ENCODE measurements around the gene CHST6.
"Not testable (repeated sequence)": the region's sequence is repeated elsewhere in the genome, so short reads cannot be mapped to it uniquely, and the experiment has no call there.

The CHST6 gene

GRCh38 chr16:75495076-75495674 is at the start of gene CHST6:
Gene CHST6 (minus strand): TSS chr16:75495441. CDS start chr16:75479828, 15,613 bp downstream.
- no peak for DNase-seq

GRCh38 chr16:75542462-75542861 is 47.2 kb upstream of the CHST6 start:
- DNase-seq, result not testable (repeated sequence)

GRCh38 chr16:75541236-75541635 is 46.0 kb upstream of the CHST6 start:
- DNase-seq, result no peak

- DNase-seq, result not testable (repeated sequence)
Measured at GRCh38 chr16:75538882-75539565, 43.8 kb upstream of the CHST6 start.

GRCh38 chr16:75537776-75538175 is 42.5 kb upstream of the CHST6 start:
- no peak for DNase-seq

GRCh38 chr16:75535901-75536300 is 40.7 kb upstream of the CHST6 start, which contains the start of gene CHST5:
Gene CHST5 (minus strand): TSS chr16:75536108. CDS start chr16:75530384, 5,724 bp downstream.
- DNase-seq, result no peak

- DNase-seq, result no peak
Measured at GRCh38 chr16:75535211-75535843, 40.1 kb upstream of the CHST6 start.

- DNase-seq, result no peak
Measured at GRCh38 chr16:75534560-75535205, 39.4 kb upstream of the CHST6 start.

GRCh38 chr16:75532791-75533190 is 37.5 kb upstream of the CHST6 start:
- DNase-seq, result no peak

- no peak for DNase-seq
Measured at GRCh38 chr16:75532142-75532765, 37.0 kb upstream of the CHST6 start.

- no peak for DNase-seq
Measured at GRCh38 chr16:75529959-75530358, 34.7 kb upstream of the CHST6 start.

GRCh38 chr16:75529056-75529905 is 34.0 kb upstream of the CHST6 start:
- DNase-seq, result no peak

GRCh38 chr16:75527825-75528299 is 32.6 kb upstream of the CHST6 start:
- DNase-seq, result no peak

GRCh38 chr16:75526032-75526790 is 31.0 kb upstream of the CHST6 start:
- DNase-seq, result no peak

GRCh38 chr16:75519175-75519574 is 23.9 kb upstream of the CHST6 start:
- DNase-seq, result no peak

GRCh38 chr16:75516189-75516966 is 21.1 kb upstream of the CHST6 start:
- DNase-seq, result not testable (repeated sequence)

GRCh38 chr16:75514296-75514695 is 19.1 kb upstream of the CHST6 start:
- no peak for DNase-seq

GRCh38 chr16:75506574-75506973 is 11.3 kb upstream of the CHST6 start:
- no peak for DNase-seq

GRCh38 chr16:75506107-75506506 is 10.9 kb upstream of the CHST6 start:
- no peak for DNase-seq

GRCh38 chr16:75503801-75504200 is 8.6 kb upstream of the CHST6 start:
- no peak for DNase-seq
